K562 (cell line): Measurements from ENCODE around the gene SELPLG. TPM values are rescaled to one million over a fixed set of nuclear protein-coding genes. Genes with fewer than 3 reads are reported as not detected.

Source experiments
- CBFA2T2 ChIP-seq: fragments of 450-650 bp; conservative IDR thresholded peaks from 2 replicates; pipeline ENCODE4 v1.6.1; 2017; ENCODE audit warnings: mild to moderate bottlenecking
- GTF2A2 ChIP-seq: IDR thresholded peaks from 2 replicates; pipeline ENCODE4 v1.6.1; 2016; ENCODE audit warnings: mild to moderate bottlenecking, missing genetic modification characterization, missing compliant biosample characterization
- KDM4B ChIP-seq, 2 experiments: fragments of 450-650 bp in 1 of 2; sonication (generic) in 1 of 2; IDR thresholded peaks; 2 replicates each; pipeline ENCODE4 v1.6.1; 2016 to 2017; ENCODE audit warnings: borderline replicate concordance in 2 of 2, antibody characterized with exemption in 1 of 2, low read depth in 1 of 2, mild to moderate bottlenecking in 1 of 2
- NCOA4 ChIP-seq: fragments of 450-650 bp; IDR thresholded peaks from 2 replicates; pipeline ENCODE4 v1.6.1; 2018; ENCODE audit warnings: mild to moderate bottlenecking; ENCODE audit not compliant: partially characterized antibody
- RFX7 ChIP-seq: fragments of 250-450 bp; sonication (Bioruptor Pico); IDR thresholded peaks from 2 replicates; pipeline ENCODE4 v1.5.1; 2021; ENCODE audit warnings: mild to moderate bottlenecking
- TCF3 ChIP-seq: sonication (generic); formaldehyde crosslinking; IDR thresholded peaks from 2 replicates; pipeline ENCODE4 v1.4.0; 2020; ENCODE audit warnings: mild to moderate bottlenecking, missing genetic modification reagents
- ZNF23 ChIP-seq: fragments of 250-450 bp; sonication (Bioruptor Pico); IDR thresholded peaks from 2 replicates; pipeline ENCODE4 v1.4.0; 2020; ENCODE audit warnings: mild to moderate bottlenecking
- ZNF384 ChIP-seq: IDR thresholded peaks from 2 replicates; pipeline ENCODE4 v1.6.1; 2012; ENCODE audit warnings: low read depth, low read length, improper control_type of control experiment
- polyA plus RNA-seq, 8 experiments: library from polyadenylated mRNA; depleted of rRNA in 4 of 8; stranded (reverse) in 5 of 8; unstranded in 3 of 8; fragments of >200 nt; fragmentation: Nextera tagmentation in 2 of 8; fragmentation: Illumina TruSeq in 1 of 8; extraction: Ambion mirVana in 2 of 8; extraction: Trizol in 1 of 8; gene quantifications; 2 replicates each; pipeline versions ENCODE4 v1.2.1 to v1.2.3, GENCODE V29; 2011 to 2014; ENCODE audit warnings: inconsistent platforms in 1 of 8, missing spikeins in 1 of 8
- total RNA-seq, 7 experiments: library from RNA; depleted of rRNA in 6 of 7; stranded (reverse); fragments of >200 nt in 6 of 7; fragmentation: Illumina TruSeq in 2 of 7; extraction: Trizol in 2 of 7; gene quantifications; 2 replicates each; pipeline versions ENCODE4 v1.2.1 to v1.2.3, GENCODE V29; 2011 to 2021; ENCODE audit warnings: low replicate concordance in 1 of 7
- TF ChIP-seq, protein P1 (sequence below): sonication (generic); formaldehyde crosslinking; IDR thresholded peaks from 2 replicates; pipeline ENCODE4 v1.8.1; 2022; ENCODE audit warnings: missing genetic modification reagents
- TF ChIP-seq, protein P2 (sequence below): sonication (generic); formaldehyde crosslinking; IDR thresholded peaks from 2 replicates; pipeline ENCODE4 v1.8.0; 2022; ENCODE audit warnings: mild to moderate bottlenecking, missing genetic modification reagents
- TF ChIP-seq, protein P3 (sequence below): fragments of 450-650 bp; conservative IDR thresholded peaks from 2 replicates; pipeline ENCODE4 v1.6.1; 2016; ENCODE audit warnings: missing genetic modification characterization, low read depth, mild to moderate bottlenecking, control low read depth, missing compliant biosample characterization

The SELPLG gene
- total and polyA plus RNA-seq, 9 of the 15 experiments (the other 6 are each of a cell fraction or from before 2014, with no cell fraction given): 0.22 to 10.2 (median 1.7) TPM

DNA sequence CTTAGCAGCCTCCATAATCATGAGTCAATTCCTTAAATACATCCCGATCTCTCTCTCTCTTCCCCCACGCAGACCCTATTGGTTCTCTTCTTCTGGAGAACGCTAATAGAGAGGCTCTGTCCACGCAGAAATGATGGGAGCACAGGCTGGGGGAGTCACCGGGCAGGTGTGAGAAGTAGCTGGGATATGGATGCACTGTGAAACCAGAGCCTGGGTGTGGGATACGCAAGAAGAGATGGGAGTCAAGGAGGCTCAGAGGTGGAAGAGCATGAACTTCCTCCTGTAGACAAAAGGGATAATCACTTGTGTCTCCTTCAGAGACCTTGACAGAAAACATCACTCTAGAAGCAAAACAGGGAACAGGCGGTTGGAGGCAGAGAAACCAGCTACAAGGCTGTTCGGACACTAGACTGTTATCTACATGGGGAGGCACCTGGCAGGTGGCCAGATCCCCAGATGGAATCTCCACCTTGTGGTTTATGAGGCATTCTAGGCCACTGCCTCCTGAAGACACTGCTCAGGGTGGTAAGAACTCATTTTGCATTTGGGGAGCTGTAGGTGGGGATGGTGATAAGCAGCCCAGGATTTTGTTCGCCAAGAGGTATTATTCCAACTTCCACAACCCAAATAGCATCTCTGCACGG is 7.2 kb upstream of the SELPLG start (continued):
- no peak for TF ChIP-seq RFX7 (CRISPR knock-in tag)
- TF ChIP-seq, protein P1, sequence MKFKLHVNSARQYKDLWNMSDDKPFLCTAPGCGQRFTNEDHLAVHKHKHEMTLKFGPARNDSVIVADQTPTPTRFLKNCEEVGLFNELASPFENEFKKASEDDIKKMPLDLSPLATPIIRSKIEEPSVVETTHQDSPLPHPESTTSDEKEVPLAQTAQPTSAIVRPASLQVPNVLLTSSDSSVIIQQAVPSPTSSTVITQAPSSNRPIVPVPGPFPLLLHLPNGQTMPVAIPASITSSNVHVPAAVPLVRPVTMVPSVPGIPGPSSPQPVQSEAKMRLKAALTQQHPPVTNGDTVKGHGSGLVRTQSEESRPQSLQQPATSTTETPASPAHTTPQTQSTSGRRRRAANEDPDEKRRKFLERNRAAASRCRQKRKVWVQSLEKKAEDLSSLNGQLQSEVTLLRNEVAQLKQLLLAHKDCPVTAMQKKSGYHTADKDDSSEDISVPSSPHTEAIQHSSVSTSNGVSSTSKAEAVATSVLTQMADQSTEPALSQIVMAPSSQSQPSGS (CRISPR knock-in tag): no peak
- TF ChIP-seq ZNF384: no peak
- TF ChIP-seq, protein P2, sequence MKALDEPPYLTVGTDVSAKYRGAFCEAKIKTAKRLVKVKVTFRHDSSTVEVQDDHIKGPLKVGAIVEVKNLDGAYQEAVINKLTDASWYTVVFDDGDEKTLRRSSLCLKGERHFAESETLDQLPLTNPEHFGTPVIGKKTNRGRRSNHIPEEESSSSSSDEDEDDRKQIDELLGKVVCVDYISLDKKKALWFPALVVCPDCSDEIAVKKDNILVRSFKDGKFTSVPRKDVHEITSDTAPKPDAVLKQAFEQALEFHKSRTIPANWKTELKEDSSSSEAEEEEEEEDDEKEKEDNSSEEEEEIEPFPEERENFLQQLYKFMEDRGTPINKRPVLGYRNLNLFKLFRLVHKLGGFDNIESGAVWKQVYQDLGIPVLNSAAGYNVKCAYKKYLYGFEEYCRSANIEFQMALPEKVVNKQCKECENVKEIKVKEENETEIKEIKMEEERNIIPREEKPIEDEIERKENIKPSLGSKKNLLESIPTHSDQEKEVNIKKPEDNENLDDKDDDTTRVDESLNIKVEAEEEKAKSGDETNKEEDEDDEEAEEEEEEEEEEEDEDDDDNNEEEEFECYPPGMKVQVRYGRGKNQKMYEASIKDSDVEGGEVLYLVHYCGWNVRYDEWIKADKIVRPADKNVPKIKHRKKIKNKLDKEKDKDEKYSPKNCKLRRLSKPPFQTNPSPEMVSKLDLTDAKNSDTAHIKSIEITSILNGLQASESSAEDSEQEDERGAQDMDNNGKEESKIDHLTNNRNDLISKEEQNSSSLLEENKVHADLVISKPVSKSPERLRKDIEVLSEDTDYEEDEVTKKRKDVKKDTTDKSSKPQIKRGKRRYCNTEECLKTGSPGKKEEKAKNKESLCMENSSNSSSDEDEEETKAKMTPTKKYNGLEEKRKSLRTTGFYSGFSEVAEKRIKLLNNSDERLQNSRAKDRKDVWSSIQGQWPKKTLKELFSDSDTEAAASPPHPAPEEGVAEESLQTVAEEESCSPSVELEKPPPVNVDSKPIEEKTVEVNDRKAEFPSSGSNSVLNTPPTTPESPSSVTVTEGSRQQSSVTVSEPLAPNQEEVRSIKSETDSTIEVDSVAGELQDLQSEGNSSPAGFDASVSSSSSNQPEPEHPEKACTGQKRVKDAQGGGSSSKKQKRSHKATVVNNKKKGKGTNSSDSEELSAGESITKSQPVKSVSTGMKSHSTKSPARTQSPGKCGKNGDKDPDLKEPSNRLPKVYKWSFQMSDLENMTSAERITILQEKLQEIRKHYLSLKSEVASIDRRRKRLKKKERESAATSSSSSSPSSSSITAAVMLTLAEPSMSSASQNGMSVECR (CRISPR knock-in tag): no peak
- TF ChIP-seq KDM4B (IDR thresholded peaks at IDR 0.05; ENCODE audit: borderline replicate concordance in 2 of 2, low read depth in 1 of 2): no peak
- TF ChIP-seq GTF2A2 (tag): no peak
- no peak for TF ChIP-seq ZNF23 (CRISPR knock-in tag)
- TF ChIP-seq CBFA2T2: peak; percentile 54
- TF ChIP-seq TCF3: peak; percentile 55
- no peak for TF ChIP-seq NCOA4
- TF ChIP-seq, protein P3, sequence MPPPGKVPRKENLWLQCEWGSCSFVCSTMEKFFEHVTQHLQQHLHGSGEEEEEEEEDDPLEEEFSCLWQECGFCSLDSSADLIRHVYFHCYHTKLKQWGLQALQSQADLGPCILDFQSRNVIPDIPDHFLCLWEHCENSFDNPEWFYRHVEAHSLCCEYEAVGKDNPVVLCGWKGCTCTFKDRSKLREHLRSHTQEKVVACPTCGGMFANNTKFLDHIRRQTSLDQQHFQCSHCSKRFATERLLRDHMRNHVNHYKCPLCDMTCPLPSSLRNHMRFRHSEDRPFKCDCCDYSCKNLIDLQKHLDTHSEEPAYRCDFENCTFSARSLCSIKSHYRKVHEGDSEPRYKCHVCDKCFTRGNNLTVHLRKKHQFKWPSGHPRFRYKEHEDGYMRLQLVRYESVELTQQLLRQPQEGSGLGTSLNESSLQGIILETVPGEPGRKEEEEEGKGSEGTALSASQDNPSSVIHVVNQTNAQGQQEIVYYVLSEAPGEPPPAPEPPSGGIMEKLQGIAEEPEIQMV (tag): no peak
